Measurements from ENCODE around the gene TTLL5. TPM values are rescaled to one million over a fixed set of nuclear protein-coding genes. Genes with fewer than 3 reads are reported as not detected.

The TTLL5 gene
- total and polyA plus RNA-seq, 2 of the 4 experiments (the other 2 are of a cell fraction): 11.9 to 16.7 TPM

DNA sequence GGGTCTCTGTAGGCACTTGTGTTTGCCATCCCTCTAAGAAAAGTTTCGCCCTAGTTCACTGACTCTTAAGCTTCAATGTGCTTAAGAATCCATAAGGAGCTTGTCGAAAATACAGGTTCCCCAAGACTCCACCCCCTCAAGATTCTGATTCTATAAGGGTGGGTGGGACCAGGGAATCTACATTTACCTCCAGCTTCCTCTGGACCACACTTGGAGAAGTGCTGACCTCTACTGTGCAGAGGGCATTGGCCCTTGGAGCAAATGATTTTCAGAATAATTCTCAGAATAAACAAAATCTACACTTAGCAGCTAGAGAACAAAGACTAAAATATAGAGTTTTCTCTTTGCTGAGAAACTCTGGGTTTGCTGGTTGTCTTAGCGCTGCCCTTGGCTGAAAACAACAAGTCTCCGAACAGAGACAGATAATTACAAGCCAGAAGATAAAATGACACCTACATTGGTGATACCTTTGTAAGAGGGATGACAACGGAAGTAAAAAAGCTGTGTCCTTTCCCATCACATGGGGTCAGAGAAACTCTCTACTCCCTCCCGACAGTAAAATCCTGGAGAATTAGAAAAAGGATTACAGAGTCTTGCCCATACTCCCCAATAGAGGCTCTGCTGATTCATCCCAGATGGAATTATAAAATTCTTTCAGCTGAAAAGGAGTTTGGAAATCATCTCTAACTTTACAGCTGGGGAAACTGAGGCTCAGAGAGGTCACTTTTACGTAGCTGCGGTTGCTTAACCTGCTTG is 316.0 kb downstream of the TTLL5 start:
- in situ Hi-C loops (cut with MboI; ENCODE audit: low sequenced_read_pairs): loop anchor here (25.0 kb wide), 1 partner anchor 1085 kb away; no protein-coding TSS in a partner anchor

More for the DNA sequence above, 316.0 kb downstream of the TTLL5 start:
- no peak overlapping the region for H4K91ac ChIP-seq (ENCODE audit: insufficient read depth, low read depth, low read length)
- no peaks in the 10 kb centered on the region for H4K20me1 ChIP-seq (ENCODE audit: insufficient read depth, low read length)
- no peak for TF ChIP-seq RCOR1 (IDR thresholded peaks at IDR 0.05; ENCODE audit: insufficient replicate concordance, low read length)
- TF ChIP-seq NFE2L2 (IDR thresholded peaks at IDR 0.05; ENCODE audit: low read depth, low read length): no peak
- no peak for TF ChIP-seq MXI1 (IDR thresholded peaks at IDR 0.05; ENCODE audit: borderline replicate concordance, low read depth, low read length)
- no peak for TF ChIP-seq MAZ (IDR thresholded peaks at IDR 0.05; ENCODE audit: borderline replicate concordance, low read depth, low read length)
- TF ChIP-seq CEBPB (IDR thresholded peaks at IDR 0.05; ENCODE audit: low read depth, low read length): no peak
- no TSS peak for BruUV-seq (replicated peaks)
- H3K9me3 ChIP-seq (ENCODE audit: control insufficient read depth, insufficient read depth, low read length): no peaks in the 10 kb centered on the region
- no peak overlapping the region for H2AFZ ChIP-seq (replicated peaks; ENCODE audit: low read length, poor library complexity)
- CTCF ChIA-PET: interaction anchor here (0.7 to 1.1 kb wide), 6 partner anchors 71 to 399 kb away, joined by 3 to 6 read pairs (median 4); no protein-coding TSS in a partner anchor
- H4K8ac ChIP-seq (ENCODE audit: low read depth in 2 of 2, low read length in 2 of 2): no peak overlapping the region
- no peak overlapping the region for H3K4ac ChIP-seq (ENCODE audit: low read depth, low read length)
- H3K9ac ChIP-seq (ENCODE audit: low read depth, low read length): no peak overlapping the region
- no peaks in the 10 kb centered on the region for H3K9me1 ChIP-seq (ENCODE audit: insufficient read depth, low read length)
- H3K4me3 ChIP-seq (ENCODE audit: insufficient read depth, low read depth, low read length): no peak overlapping the region
- no peak overlapping the region for H3K18ac ChIP-seq (ENCODE audit: low read depth, low read length)
- no peaks in the 10 kb centered on the region for H3K36me3 ChIP-seq (ENCODE audit: control insufficient read depth, insufficient read depth, low read length)
- no peak overlapping the region for H3K4me2 ChIP-seq (ENCODE audit: low read depth, low read length)
- no peak overlapping the region for H2BK5ac ChIP-seq (ENCODE audit: low read depth, low read length, poor library complexity, severe bottlenecking)
- POLR2A ChIA-PET (ENCODE audit: unreplicated experiment): no interaction called here
- WGBS, 2 experiments (ENCODE audit: extremely low coverage in 2 of 2, insufficient read length in 1 of 2): no CpG with 5 or more reads among the region's 8 CpGs
- H2AK9ac ChIP-seq (replicated peaks; ENCODE audit: low read depth, low read length, poor library complexity): no peak overlapping the region
- no peaks in the 10 kb centered on the region for H3K79me1 ChIP-seq (ENCODE audit: low read depth in 1 of 2, low read length in 2 of 2)
- no peak for ATAC-seq (ENCODE audit: low read depth)
- H4K5ac ChIP-seq (ENCODE audit: low read depth, low read length): no peak overlapping the region
- H3K27me3 ChIP-seq (ENCODE audit: control insufficient read depth, insufficient read depth, low read length): no peaks in the 10 kb centered on the region; the same call in none of the 2 replicates
- H3K56ac ChIP-seq (ENCODE audit: extremely low read depth, insufficient read depth, low read length): no peak overlapping the region
- no peak overlapping the region for H2BK120ac ChIP-seq (ENCODE audit: low read depth, low read length)
- DNase-seq: no peak
- H3K14ac ChIP-seq (replicated peaks; ENCODE audit: low read depth, low read length): no peak overlapping the region
- no peak overlapping the region for H2AK5ac ChIP-seq (ENCODE audit: low read depth, low read length)
- H2BK20ac ChIP-seq (ENCODE audit: low read depth, low read length): no peak overlapping the region
- peaks cover 7% of the 10 kb centered on the region; the same call in 1 of the 2 replicates for H3K4me1 ChIP-seq (ENCODE audit: control insufficient read depth, insufficient read depth, low read length)
- no peak overlapping the region for H3K23ac ChIP-seq (ENCODE audit: low read depth, low read length)
- dilution Hi-C loops (cut with HindIII; ENCODE audit: low sequenced_read_pairs, unreplicated experiment): no loop called here
- intact Hi-C loops (cut with micrococcal nuclease): loop anchor here (1.0 kb wide), 2 partner anchors 71 to 263 kb away; no protein-coding TSS in a partner anchor
- H3K27ac ChIP-seq (ENCODE audit: insufficient read depth, low read length): no peak overlapping the region
- H2BK15ac ChIP-seq (ENCODE audit: low read depth, low read length): no peak overlapping the region
